ENCODE data around the gene VPS41.

The VPS41 gene

DNA sequence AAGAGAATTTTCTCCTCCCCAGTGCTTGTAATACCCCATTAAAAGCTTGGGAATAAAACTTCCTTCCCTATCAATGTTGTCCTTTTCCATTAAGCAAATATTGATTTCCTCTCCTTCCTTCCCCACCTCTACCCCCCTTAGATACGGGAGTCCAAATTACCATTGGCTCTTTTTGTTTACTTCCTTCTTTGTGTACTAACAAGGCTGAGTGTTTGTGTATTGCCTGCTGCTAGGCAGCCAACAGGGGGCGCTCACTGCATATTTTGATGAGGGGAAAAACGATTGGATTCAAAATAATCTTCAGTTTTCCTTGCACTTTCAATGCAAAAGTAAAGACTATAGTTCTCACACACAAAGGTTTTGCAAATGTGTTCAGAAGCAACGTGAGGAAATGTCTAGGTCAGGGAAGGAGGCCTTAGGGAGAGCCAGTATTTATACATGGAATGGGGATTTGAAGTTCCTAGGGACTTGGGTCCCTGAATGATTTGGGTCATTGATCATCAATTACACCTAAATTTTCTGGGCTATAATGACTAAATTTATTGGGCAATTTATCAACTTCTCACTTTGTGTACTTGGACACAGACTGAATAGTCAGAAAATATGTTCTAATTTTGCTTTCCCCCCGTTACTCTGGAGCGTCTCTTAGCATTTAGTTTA, 23.6 kb upstream of the VPS41 start:
- peak; percentile 34 for DNase-seq (ENCODE audit: low read depth)
- TF ChIP-seq, protein P1, sequence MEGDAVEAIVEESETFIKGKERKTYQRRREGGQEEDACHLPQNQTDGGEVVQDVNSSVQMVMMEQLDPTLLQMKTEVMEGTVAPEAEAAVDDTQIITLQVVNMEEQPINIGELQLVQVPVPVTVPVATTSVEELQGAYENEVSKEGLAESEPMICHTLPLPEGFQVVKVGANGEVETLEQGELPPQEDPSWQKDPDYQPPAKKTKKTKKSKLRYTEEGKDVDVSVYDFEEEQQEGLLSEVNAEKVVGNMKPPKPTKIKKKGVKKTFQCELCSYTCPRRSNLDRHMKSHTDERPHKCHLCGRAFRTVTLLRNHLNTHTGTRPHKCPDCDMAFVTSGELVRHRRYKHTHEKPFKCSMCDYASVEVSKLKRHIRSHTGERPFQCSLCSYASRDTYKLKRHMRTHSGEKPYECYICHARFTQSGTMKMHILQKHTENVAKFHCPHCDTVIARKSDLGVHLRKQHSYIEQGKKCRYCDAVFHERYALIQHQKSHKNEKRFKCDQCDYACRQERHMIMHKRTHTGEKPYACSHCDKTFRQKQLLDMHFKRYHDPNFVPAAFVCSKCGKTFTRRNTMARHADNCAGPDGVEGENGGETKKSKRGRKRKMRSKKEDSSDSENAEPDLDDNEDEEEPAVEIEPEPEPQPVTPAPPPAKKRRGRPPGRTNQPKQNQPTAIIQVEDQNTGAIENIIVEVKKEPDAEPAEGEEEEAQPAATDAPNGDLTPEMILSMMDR (IDR thresholded peaks at IDR 0.05; ENCODE audit: control insufficient read depth, extremely low read depth, insufficient read depth): peak; percentile 87
- H3K4me3 ChIP-seq (ENCODE audit: low read depth, low read length): no peak overlapping the region

- H3K4me3 ChIP-seq (ENCODE audit: low read depth, low read length): no peak overlapping the region
These were observed 20.6 kb upstream of the VPS41 start for GRCh38 chr7:38929460-38930171.

GRCh38 chr7:38928506-38928905, 19.5 kb upstream of the VPS41 start:
- DNase-seq (ENCODE audit: low read depth): no peak
- no peak overlapping the region for H3K4me3 ChIP-seq (ENCODE audit: low read depth, low read length)
- TF ChIP-seq, protein P1 (IDR thresholded peaks at IDR 0.05; ENCODE audit: control insufficient read depth, extremely low read depth, insufficient read depth): no peak

More at GRCh38 chr7:38929460-38930171, 20.6 kb upstream of the VPS41 start:
- DNase-seq (ENCODE audit: low read depth): no peak
- TF ChIP-seq, protein P1 (IDR thresholded peaks at IDR 0.05; ENCODE audit: control insufficient read depth, extremely low read depth, insufficient read depth): no peak

GRCh38 chr7:38927751-38928150, 18.8 kb upstream of the VPS41 start:
- TF ChIP-seq, protein P1 (IDR thresholded peaks at IDR 0.05; ENCODE audit: control insufficient read depth, extremely low read depth, insufficient read depth): no peak
- DNase-seq (ENCODE audit: low read depth): no peak
- no peak overlapping the region for H3K4me3 ChIP-seq (ENCODE audit: low read depth, low read length)

DNA sequence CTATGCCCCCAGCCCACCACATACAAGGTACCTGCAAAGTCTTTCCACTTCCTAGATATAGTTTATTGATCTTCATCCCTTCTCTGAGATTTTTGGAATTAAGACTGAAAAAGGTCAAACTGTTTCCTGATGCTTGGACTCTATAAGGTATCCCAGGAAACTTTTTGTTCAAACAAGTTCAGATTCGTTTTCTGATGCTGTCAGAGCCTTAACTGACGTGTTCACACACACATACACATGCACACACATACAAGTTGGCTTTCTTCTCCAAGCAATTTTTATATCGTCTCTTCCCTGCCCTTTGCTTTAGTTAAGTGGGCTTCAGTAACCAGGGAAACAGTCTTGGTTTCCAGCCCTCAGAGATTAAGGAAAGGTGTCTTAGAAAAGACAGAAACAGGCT, 11.7 kb upstream of the VPS41 start:
- TF ChIP-seq, protein P1 (IDR thresholded peaks at IDR 0.05; ENCODE audit: control insufficient read depth, extremely low read depth, insufficient read depth): no peak
- H3K4me3 ChIP-seq (ENCODE audit: low read depth, low read length): no peak overlapping the region
- no peak for DNase-seq (ENCODE audit: low read depth)

DNA sequence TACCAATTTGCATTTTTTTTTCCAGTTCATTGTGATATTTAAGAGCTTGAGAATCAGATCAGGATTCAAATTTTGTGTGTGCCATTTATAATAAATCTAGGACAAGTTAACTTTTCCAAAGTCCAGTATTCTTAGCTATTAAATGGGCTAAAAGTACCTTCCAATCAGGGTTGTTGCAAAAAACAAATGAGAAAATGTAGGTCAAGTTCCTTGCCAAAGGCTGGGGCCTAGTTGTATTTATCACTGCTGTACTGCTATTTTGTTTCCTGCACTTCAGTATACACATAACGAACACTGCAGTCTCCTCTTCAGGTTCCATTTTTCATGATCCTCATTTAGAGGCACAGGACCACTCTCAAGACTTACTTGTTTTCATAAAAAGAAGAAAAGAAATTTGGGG, 7.4 kb upstream of the VPS41 start:
- H3K4me3 ChIP-seq (ENCODE audit: low read depth, low read length): no peak overlapping the region
- DNase-seq (ENCODE audit: low read depth): no peak
- TF ChIP-seq, protein P1 (IDR thresholded peaks at IDR 0.05; ENCODE audit: control insufficient read depth, extremely low read depth, insufficient read depth): no peak
